ENCODE data around the gene GLE1. TPM values are rescaled to one million over a fixed set of nuclear protein-coding genes. Genes with fewer than 3 reads are reported as not detected.
A peak's percentile ranks its signal among the peaks of the same experiment; 100 is the strongest.

Gene GLE1
- total RNA-seq, 1 experiment from 2014 or later: 34.1 TPM

- BruUV-seq (replicated peaks): no TSS peak
- no peaks in the 10 kb centered on the region for H3K27me3 Mint-ChIP-seq (ENCODE audit: insufficient read depth, unreplicated experiment)
- no peak for TF ChIP-seq CTCF (IDR thresholded peaks at IDR 0.05; ENCODE audit: unreplicated experiment)
- POLR2A ChIA-PET: interaction anchor here (0.6 to 1.3 kb wide), 3 partner anchors 11 to 335 kb away, joined by 4 read pairs; no protein-coding TSS in a partner anchor
- no peak for DNase-seq (ENCODE audit: unreplicated experiment)
- H3K9me3 Mint-ChIP-seq (ENCODE audit: unreplicated experiment): no peaks in the 10 kb centered on the region
- peaks cover 22% of the 10 kb centered on the region for H3K36me3 Mint-ChIP-seq (ENCODE audit: insufficient read depth, unreplicated experiment)
- CTCF ChIA-PET: interaction anchor here (0.6 kb wide), 2 partner anchors 89 to 313 kb away, joined by 3 to 7 read pairs; no protein-coding TSS in a partner anchor
- H3K4me3 Mint-ChIP-seq (ENCODE audit: unreplicated experiment): no peak overlapping the region
- H3K4me1 Mint-ChIP-seq (ENCODE audit: insufficient read depth, unreplicated experiment): peaks cover 7% of the 10 kb centered on the region
- no peak overlapping the region for H3K27ac Mint-ChIP-seq (ENCODE audit: low read depth, unreplicated experiment)
- intact Hi-C loops (cut with micrococcal nuclease): no loop called here
These were observed 42.0 kb downstream of the GLE1 start for GRCh38 chr9:128546504-128546903.

GRCh38 chr9:128548876-128549275, 44.4 kb downstream of the GLE1 start:
- CTCF ChIA-PET: no interaction called here
- BruUV-seq (replicated peaks): no TSS peak

GRCh38 chr9:128550226-128550625, 45.7 kb downstream of the GLE1 start:
- no peak for TF ChIP-seq CTCF (IDR thresholded peaks at IDR 0.05; ENCODE audit: unreplicated experiment)
- ChIA-PET CTCF (interaction anchor here (0.7 to 1.4 kb wide), 4 partner anchors 10 to 103 kb away, joined by 3 to 5 read pairs (median 4); no protein-coding TSS in a partner anchor), POLR2A (interaction anchor here (0.6 to 7.6 kb wide), 6 partner anchors 9 to 58 kb away, joined by 3 to 85 read pairs (median 10); partner anchors contain the start of gene GLE1)
- H3K4me3 Mint-ChIP-seq (ENCODE audit: unreplicated experiment): no peak overlapping the region
- peaks cover 13% of the 10 kb centered on the region for H3K4me1 Mint-ChIP-seq (ENCODE audit: insufficient read depth, unreplicated experiment)
- no peak for DNase-seq (ENCODE audit: unreplicated experiment)
- H3K27ac Mint-ChIP-seq (ENCODE audit: low read depth, unreplicated experiment): peak overlapping the region; percentile 83
- intact Hi-C loops (cut with micrococcal nuclease): loop anchor here (5.0 to 10.0 kb wide), 2 partner anchors 93 to 1075 kb away; partner anchors contain the start of genes C9orf50, NTMT1 and ODF2
- no TSS peak for BruUV-seq (replicated peaks)
- no peaks in the 10 kb centered on the region for H3K36me3 Mint-ChIP-seq (ENCODE audit: insufficient read depth, unreplicated experiment)
- no peaks in the 10 kb centered on the region for H3K9me3 Mint-ChIP-seq (ENCODE audit: unreplicated experiment)
- H3K27me3 Mint-ChIP-seq (ENCODE audit: insufficient read depth, unreplicated experiment): no peaks in the 10 kb centered on the region

More at GRCh38 chr9:128548876-128549275, 44.4 kb downstream of the GLE1 start:
- no peak overlapping the region for H3K4me3 Mint-ChIP-seq (ENCODE audit: unreplicated experiment)
- no peak for DNase-seq (ENCODE audit: unreplicated experiment)
- H3K27me3 Mint-ChIP-seq (ENCODE audit: insufficient read depth, unreplicated experiment): no peaks in the 10 kb centered on the region
- peaks cover 1% of the 10 kb centered on the region for H3K36me3 Mint-ChIP-seq (ENCODE audit: insufficient read depth, unreplicated experiment)
- no peak for TF ChIP-seq CTCF (IDR thresholded peaks at IDR 0.05; ENCODE audit: unreplicated experiment)
- intact Hi-C loops (cut with micrococcal nuclease): no loop called here
- H3K9me3 Mint-ChIP-seq (ENCODE audit: unreplicated experiment): no peaks in the 10 kb centered on the region
- peaks cover 13% of the 10 kb centered on the region for H3K4me1 Mint-ChIP-seq (ENCODE audit: insufficient read depth, unreplicated experiment)
- POLR2A ChIA-PET: interaction anchor here (6.1 kb wide), 1 partner anchor 8 kb away, joined by 61 read pairs; no protein-coding TSS in a partner anchor
- H3K27ac Mint-ChIP-seq (ENCODE audit: low read depth, unreplicated experiment): no peak overlapping the region

- H3K27ac Mint-ChIP-seq (ENCODE audit: low read depth, unreplicated experiment): peak overlapping the region; percentile 90
These were observed 46.5 kb downstream of the GLE1 start for GRCh38 chr9:128550770-128551656.

More at GRCh38 chr9:128550770-128551656, 46.5 kb downstream of the GLE1 start:
- H3K4me3 Mint-ChIP-seq (ENCODE audit: unreplicated experiment): no peak overlapping the region
- POLR2A ChIA-PET: interaction anchor here (0.6 to 7.6 kb wide), 13 partner anchors 9 to 275 kb away, joined by 3 to 85 read pairs (median 10); partner anchors contain the start of genes GLE1, GOLGA2, SWI5 and URM1
- BruUV-seq (replicated peaks): no TSS peak
- H3K4me1 Mint-ChIP-seq (ENCODE audit: insufficient read depth, unreplicated experiment): peaks cover 13% of the 10 kb centered on the region
- no peaks in the 10 kb centered on the region for H3K27me3 Mint-ChIP-seq (ENCODE audit: insufficient read depth, unreplicated experiment)
- no peaks in the 10 kb centered on the region for H3K36me3 Mint-ChIP-seq (ENCODE audit: insufficient read depth, unreplicated experiment)
- intact Hi-C loops (cut with micrococcal nuclease): loop anchor here (5.0 to 10.0 kb wide), 2 partner anchors 94 to 1074 kb away; partner anchors contain the start of genes C9orf50, NTMT1 and ODF2
- CTCF ChIA-PET: interaction anchor here (0.7 to 1.6 kb wide), 5 partner anchors 9 to 1529 kb away, joined by 3 to 5 read pairs (median 4); no protein-coding TSS in a partner anchor
- no peak for DNase-seq (ENCODE audit: unreplicated experiment)
- TF ChIP-seq CTCF (IDR thresholded peaks at IDR 0.05; ENCODE audit: unreplicated experiment): no peak
- H3K9me3 Mint-ChIP-seq (ENCODE audit: unreplicated experiment): no peaks in the 10 kb centered on the region
